GM12878 (cell line): Measurements from ENCODE around the gene SYTL2. TPM values are rescaled to one million over a fixed set of nuclear protein-coding genes. Genes with fewer than 3 reads are reported as not detected.

Source experiments
- ATAC-seq: fragments of 200-7000 bp; cut with Tn5 transposase; 3 replicates; pipeline ENCODE4 v1.9.1; 2020; ENCODE audit warnings: mild to moderate bottlenecking, moderate library complexity
- BruUV-seq: library from RNA; stranded (reverse); fragments of 400-500 nt; replicated peaks from 2 replicates; lab custom pipeline; 2021; lab: Mats Ljungman, UMichigan
- CTCF ChIA-PET: fragments of 300-600 bp; sonication (Branson Sonifier 250); formaldehyde crosslinking; extraction: SDS; loops from one replicate; lab custom pipeline; 2021; ENCODE audit warnings: inconsistent platforms; lab: Yijun Ruan, JAX
- POLR2A ChIA-PET: fragments of 350-600 bp; formaldehyde crosslinking; extraction: SDS; loops from one replicate; lab custom pipeline; 2021; ENCODE audit warnings: inconsistent platforms; lab: Charles Lee
- RAD21 ChIA-PET: fragments of 300-600 bp; sonication (Branson Sonifier 250); formaldehyde crosslinking; loops from one replicate; lab custom pipeline; 2023; ENCODE audit warnings: antibody characterized with exemption; ENCODE audit not compliant: unreplicated experiment; lab: Charles Lee
- SMC1A ChIA-PET: fragments of 300-600 bp; sonication (Branson Sonifier 250); formaldehyde crosslinking; loops from one replicate; lab custom pipeline; 2023; ENCODE audit not compliant: unreplicated experiment, uncharacterized antibody; lab: Charles Lee
- DNase-seq: peaks from one replicate; pipeline ENCODE4 v3.0.0-alpha.2; 2011; ENCODE audit warnings: low read depth, low spot score
- FAIRE-seq: peaks from 3 replicates; lab custom pipeline; 2011; peaks lifted over from hg19 to GRCh38; lab: Jason Lieb, UNC
- H2AFZ ChIP-seq: 2 replicates; pipeline ENCODE4 v1.6.0; 2011; ENCODE audit warnings: low read depth, low read length, control low read depth; ENCODE audit not compliant: control insufficient read depth
- H3K27ac ChIP-seq: 2 replicates; pipeline ENCODE4 v1.5.1; 2011; ENCODE audit warnings: control low read depth; ENCODE audit not compliant: control insufficient read depth, insufficient read depth
- H3K27me3 ChIP-seq, 2 experiments: replicated peaks in 1 of 2; 2 replicates each; pipeline versions ENCODE4 v1.6.0 to v1.6.1; 2011; ENCODE audit warnings: low read length in 1 of 2; ENCODE audit not compliant: control insufficient read depth in 2 of 2, insufficient read depth in 2 of 2
- H3K36me3 ChIP-seq, 2 experiments: 2 replicates each; pipeline ENCODE4 v1.5.1; 2011; ENCODE audit warnings: low read length in 1 of 2; ENCODE audit not compliant: control insufficient read depth in 2 of 2, insufficient read depth in 2 of 2
- H3K4me1 ChIP-seq: 2 replicates; pipeline ENCODE4 v1.6.1; 2011; ENCODE audit warnings: mild to moderate bottlenecking, low read length, moderate library complexity, mixed read lengths; ENCODE audit not compliant: control insufficient read depth, insufficient read depth
- H3K4me2 ChIP-seq: 2 replicates; pipeline ENCODE4 v1.6.0; 2011; ENCODE audit warnings: control low read depth; ENCODE audit not compliant: control insufficient read depth, insufficient read depth
- H3K4me3 ChIP-seq: fragments of 200-600 bp; sonication (generic); 2 replicates; pipeline ENCODE4 v1.5.1; 2016
- H3K79me2 ChIP-seq: 2 replicates; pipeline ENCODE4 v1.6.0; 2011; ENCODE audit warnings: low read length; ENCODE audit not compliant: control insufficient read depth, insufficient read depth
- H3K9ac ChIP-seq: 2 replicates; pipeline ENCODE4 v1.8.0; 2011; ENCODE audit warnings: low read length, control low read depth, mixed read lengths; ENCODE audit not compliant: control insufficient read depth, insufficient read depth
- H3K9me3 ChIP-seq: replicated peaks from 3 replicates; pipeline ENCODE4 v1.5.1; 2011; ENCODE audit warnings: mild to moderate bottlenecking, low read length; ENCODE audit not compliant: control insufficient read depth, insufficient read depth
- H4K20me1 ChIP-seq: 2 replicates; pipeline ENCODE4 v1.6.0; 2011; ENCODE audit not compliant: control insufficient read depth, insufficient read depth
- EGR1 ChIP-seq, 2 experiments: IDR thresholded peaks; 1 replicate in 1 of 2; 2 replicates in 1 of 2; pipeline ENCODE4 v1.6.1; 2011 to 2012; ENCODE audit warnings: low read depth in 2 of 2, low read length in 2 of 2, borderline replicate concordance in 1 of 2, mild to moderate bottlenecking in 1 of 2, moderate library complexity in 1 of 2
- WRNIP1 ChIP-seq: IDR thresholded peaks from 2 replicates; pipeline ENCODE4 v1.6.1; 2011; ENCODE audit warnings: low read depth, low read length, improper control_type of control experiment, borderline replicate concordance
- WGBS: methylation state at CpG from one replicate; pipeline ENCODE4 v1.1.6; 2016; ENCODE audit warnings: low lambda C conversion rate; ENCODE audit not compliant: insufficient replicate concordance, insufficient coverage; ENCODE audit errors: missing lambda C conversion rate; 5-methylcytosine and 5-hydroxymethylcytosine counted together
- in situ Hi-C: fragments of 300-500 bp; cut with MboI; formaldehyde crosslinking; loops from 9 replicates; pipeline ENCODE4 v1.14.3; 2018; ENCODE audit warnings: mixed read lengths
- intact Hi-C: fragments of 100-400 bp; cut with micrococcal nuclease; formaldehyde crosslinking; loops from one replicate; pipeline ENCODE4 v1.14.2; 2022; ENCODE audit not compliant: unreplicated experiment
- polyA plus RNA-seq, 11 experiments: library from polyadenylated mRNA; depleted of rRNA in 4 of 11; unstranded in 6 of 11; stranded (reverse) in 5 of 11; fragments of >200 nt; fragmentation: Nextera tagmentation in 4 of 11; fragmentation: Illumina TruSeq in 1 of 11; extraction: Ambion mirVana in 4 of 11; extraction: Trizol in 1 of 11; gene quantifications; 1 replicate in 1 of 11; 2 replicates in 10 of 11; pipeline versions ENCODE4 v1.2.1 to v1.2.3, GENCODE V29; 2011 to 2016; ENCODE audit warnings: inconsistent platforms in 2 of 11, missing spikeins in 2 of 11, low read depth in 1 of 11
- total RNA-seq, 4 experiments: library from RNA; depleted of rRNA in 3 of 4; stranded (reverse); fragments of >200 nt in 3 of 4; fragmentation: Illumina TruSeq in 1 of 4; extraction: Trizol in 1 of 4; gene quantifications; 2 replicates each; pipeline versions ENCODE4 v1.2.1 to v1.2.3, GENCODE V29; 2013 to 2021
- TF ChIP-seq, protein P1 (sequence below): fragments of 450-650 bp; IDR thresholded peaks from 2 replicates; pipeline ENCODE4 v1.6.1; 2016; ENCODE audit warnings: mild to moderate bottlenecking
- TF ChIP-seq, protein P2 (sequence below): IDR thresholded peaks from 2 replicates; pipeline ENCODE4 v1.6.1; 2012; ENCODE audit warnings: low read depth, low read length, improper control_type of control experiment

The SYTL2 gene
- total and polyA plus RNA-seq, 10 of the 15 experiments (the other 5 are each of a cell fraction or from before 2014, with no cell fraction given) = 0.02 to 1.4 (median 0.31) TPM; not detected in 2

DNA sequence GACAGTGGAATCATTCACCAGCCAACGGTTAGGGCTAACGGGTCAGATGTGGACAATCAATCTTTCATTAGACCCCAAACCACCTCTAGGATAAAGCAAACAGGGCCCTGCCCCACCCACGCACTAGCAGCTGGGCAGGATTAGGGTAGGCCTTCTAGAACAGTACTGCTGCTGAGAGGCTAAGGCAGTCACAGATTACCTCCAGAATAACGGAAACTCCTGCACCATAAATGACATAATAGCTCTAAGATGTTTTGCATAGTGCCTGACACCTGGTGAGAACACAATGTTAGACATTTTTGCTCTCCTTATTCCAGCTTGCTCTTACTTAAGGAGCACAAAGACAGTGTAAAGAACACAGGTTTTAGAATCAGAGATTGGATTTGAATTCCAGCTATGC, 1.8 kb downstream of the SYTL2 start:
- SMC1A ChIA-PET = interaction anchor here (0.5 to 1.0 kb wide), 2 partner anchors 13 to 114 kb away, joined by 3 to 4 read pairs; no protein-coding TSS in a partner anchor
- BruUV-seq = no TSS peak
- POLR2A ChIA-PET = no interaction called here
- no peaks in the 10 kb centered on the region for H4K20me1 ChIP-seq
- no peaks in the 10 kb centered on the region for H3K36me3 ChIP-seq
- H3K9me3 ChIP-seq = no peaks in the 10 kb centered on the region
- ATAC-seq (peak; percentile 60), DNase-seq (no peak), FAIRE-seq (no peak)
- H3K4me1 ChIP-seq = no peaks in the 10 kb centered on the region
- 0 out of 3 replicates have a peak, but pooled peaks of 1 of the 2 experiments have one; percentile 17 for TF ChIP-seq EGR1 (IDR thresholded peaks at IDR 0.05; ENCODE audit: borderline replicate concordance in 1 of 2, low read depth in 2 of 2, low read length in 2 of 2)
- TF ChIP-seq, protein P1, sequence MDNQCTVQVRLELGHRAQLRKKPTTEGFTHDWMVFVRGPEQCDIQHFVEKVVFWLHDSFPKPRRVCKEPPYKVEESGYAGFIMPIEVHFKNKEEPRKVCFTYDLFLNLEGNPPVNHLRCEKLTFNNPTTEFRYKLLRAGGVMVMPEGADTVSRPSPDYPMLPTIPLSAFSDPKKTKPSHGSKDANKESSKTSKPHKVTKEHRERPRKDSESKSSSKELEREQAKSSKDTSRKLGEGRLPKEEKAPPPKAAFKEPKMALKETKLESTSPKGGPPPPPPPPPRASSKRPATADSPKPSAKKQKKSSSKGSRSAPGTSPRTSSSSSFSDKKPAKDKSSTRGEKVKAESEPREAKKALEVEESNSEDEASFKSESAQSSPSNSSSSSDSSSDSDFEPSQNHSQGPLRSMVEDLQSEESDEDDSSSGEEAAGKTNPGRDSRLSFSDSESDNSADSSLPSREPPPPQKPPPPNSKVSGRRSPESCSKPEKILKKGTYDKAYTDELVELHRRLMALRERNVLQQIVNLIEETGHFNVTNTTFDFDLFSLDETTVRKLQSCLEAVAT = no peak
- WGBS = 17% methylated on average over 4 of the region's 4 CpGs
- intact Hi-C loops (no loop called here), in situ Hi-C loops (no loop called here)
- no peak overlapping the region for H2AFZ ChIP-seq
- no peak overlapping the region for H3K27ac ChIP-seq
- no peak overlapping the region for H3K4me2 ChIP-seq
- H3K4me3 ChIP-seq = no peak overlapping the region
- H3K79me2 ChIP-seq = no peaks in the 10 kb centered on the region
- H3K27me3 ChIP-seq = peaks cover 16 to 20% of the 10 kb centered on the region in 2 experiments
- CTCF ChIA-PET = interaction anchor here (0.6 to 1.4 kb wide), 2 partner anchors 19 to 1762 kb away, joined by 3 read pairs; no protein-coding TSS in a partner anchor
- RAD21 ChIA-PET = no interaction called here
- no peak overlapping the region for H3K9ac ChIP-seq

DNA sequence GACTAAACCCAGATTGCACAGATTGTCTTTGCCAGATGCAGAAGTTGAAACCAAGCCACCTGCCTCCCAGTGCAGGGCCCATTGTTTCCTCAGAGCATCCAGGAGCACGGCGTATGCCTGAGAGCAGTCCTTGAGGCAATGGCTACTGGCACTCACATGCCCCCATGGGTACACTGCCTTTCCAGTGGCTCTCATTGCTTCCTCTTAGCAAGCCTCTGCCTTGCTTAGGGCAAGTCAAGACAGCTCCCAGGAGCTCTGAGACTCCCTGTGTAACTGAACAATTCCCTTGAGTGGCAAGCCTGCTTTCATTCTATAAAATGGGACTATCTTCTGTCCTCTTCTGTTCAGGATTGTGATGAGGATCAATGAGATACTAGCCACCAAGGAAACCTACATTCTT, 4.1 kb downstream of the SYTL2 start:
- no peak overlapping the region for H3K4me3 ChIP-seq
- ChIA-PET POLR2A (no interaction called here), CTCF (no interaction called here), SMC1A (no interaction called here), RAD21 (no interaction called here)
- TF ChIP-seq, protein P2, sequence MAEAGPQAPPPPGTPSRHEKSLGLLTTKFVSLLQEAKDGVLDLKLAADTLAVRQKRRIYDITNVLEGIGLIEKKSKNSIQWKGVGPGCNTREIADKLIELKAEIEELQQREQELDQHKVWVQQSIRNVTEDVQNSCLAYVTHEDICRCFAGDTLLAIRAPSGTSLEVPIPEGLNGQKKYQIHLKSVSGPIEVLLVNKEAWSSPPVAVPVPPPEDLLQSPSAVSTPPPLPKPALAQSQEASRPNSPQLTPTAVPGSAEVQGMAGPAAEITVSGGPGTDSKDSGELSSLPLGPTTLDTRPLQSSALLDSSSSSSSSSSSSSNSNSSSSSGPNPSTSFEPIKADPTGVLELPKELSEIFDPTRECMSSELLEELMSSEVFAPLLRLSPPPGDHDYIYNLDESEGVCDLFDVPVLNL = no peak
- TF ChIP-seq WRNIP1 = no peak
- no peak overlapping the region for H3K27ac ChIP-seq
- H4K20me1 ChIP-seq = no peaks in the 10 kb centered on the region
- WGBS = 64% methylated on average over 2 of the region's 2 CpGs
- H3K27me3 ChIP-seq = peaks cover 13 to 17% of the 10 kb centered on the region in 2 experiments
- ATAC-seq = no peak
- no peak for DNase-seq
- no peaks in the 10 kb centered on the region for H3K9me3 ChIP-seq
- no peak overlapping the region for H3K9ac ChIP-seq
- FAIRE-seq = no peak
- H2AFZ ChIP-seq = no peak overlapping the region
- no peaks in the 10 kb centered on the region for H3K4me1 ChIP-seq
- intact Hi-C loops = no loop called here
- H3K79me2 ChIP-seq = no peaks in the 10 kb centered on the region
- in situ Hi-C loops = no loop called here
- no peak overlapping the region for H3K4me2 ChIP-seq
- no TSS peak for BruUV-seq
- no peaks in the 10 kb centered on the region for H3K36me3 ChIP-seq
